Subcutaneous adipose tissue (tissue), 4 donors: ENCODE data around the gene GALNT12. TPM values are rescaled to one million over a fixed set of nuclear protein-coding genes. Genes with fewer than 3 reads are reported as not detected.

Source experiments
- CTCF ChIP-seq: fragments of 450-650 bp; IDR thresholded peaks from one replicate; pipeline ENCODE4 v1.5.1; 2016; ENCODE audit warnings: low read depth, mild to moderate bottlenecking, control low read depth, antibody characterized with exemption, moderate library complexity
- total RNA-seq, 4 donors: library from RNA; depleted of rRNA; stranded (reverse); fragments of >200 nt; gene quantifications; one replicate each; pipeline ENCODE4 v1.1.0, GENCODE V29; 2016

The GALNT12 gene
- total RNA-seq, 4 donors from 2014 or later, result 1.9 to 8.5 (median 3.7) TPM

DNA sequence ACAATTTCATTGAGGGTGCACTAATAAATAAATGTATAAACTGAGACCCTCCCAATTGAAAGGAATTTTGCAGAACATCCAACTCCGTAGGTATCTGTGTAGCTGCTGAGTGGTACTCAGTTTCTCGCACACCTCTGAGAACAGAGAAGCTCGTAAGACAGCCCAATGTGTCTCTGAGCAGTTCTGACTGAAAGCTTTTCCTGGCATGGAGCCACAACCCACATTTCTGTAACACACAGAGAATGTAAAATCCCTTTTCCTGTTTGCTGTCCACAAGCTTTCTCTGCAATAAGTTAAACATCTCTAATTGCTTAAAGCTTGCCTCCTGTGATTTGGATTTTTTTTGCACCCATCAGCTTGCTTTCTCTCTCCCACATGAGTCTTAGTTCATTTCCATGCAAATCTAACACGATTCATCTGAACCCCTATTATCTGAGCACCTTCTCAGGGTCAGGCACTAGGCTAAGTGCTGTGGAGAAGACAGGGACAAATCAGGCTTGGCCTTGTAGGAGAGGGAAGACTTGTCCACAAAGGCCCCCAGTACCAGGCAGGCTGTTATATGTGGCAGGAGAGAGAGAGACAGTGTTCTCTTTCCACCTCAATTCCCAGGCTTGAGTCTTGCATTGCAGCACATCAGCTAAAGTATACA is 92.1 kb downstream of the GALNT12 start:
- no peak for TF ChIP-seq CTCF

Other genes with a start within 250 kb of the GALNT12 start
- not detected for gene GABBR2, start 98.7 kb upstream of the GALNT12 start, total RNA-seq
- gene ANKS6, start 11.1 kb upstream of the GALNT12 start, total RNA-seq, result 10 to 100 TPM; 10.3 to 23.0 (median 12.2) TPM
- 10 to 100 TPM; 21.2 to 85.5 (median 59.4) TPM for gene COL15A1, start 136.2 kb downstream of the GALNT12 start, total RNA-seq